ENCODE data around the gene TEX55. TPM values are rescaled to one million over a fixed set of nuclear protein-coding genes. Genes with fewer than 3 reads are reported as not detected.
"Not testable (repeated sequence)": the region's sequence is repeated elsewhere in the genome, so short reads cannot be mapped to it uniquely, and the experiment has no call there.

Gene TEX55
- not detected for total RNA-seq

- H3K27ac Mint-ChIP-seq = no peak within 1 kb of the TSS
- peak; percentile 31 for DNase-seq
- H3K4me1 Mint-ChIP-seq (ENCODE audit: low read depth) = peaks cover 5% of the 10 kb centered on the region
- intact Hi-C loops (cut with micrococcal nuclease) = loop anchor here (1.0 kb wide), 4 partner anchors 96 to 536 kb away; no protein-coding TSS in a partner anchor
- no peaks in the 10 kb centered on the region for H3K36me3 Mint-ChIP-seq (ENCODE audit: low read depth)
- H3K4me3 Mint-ChIP-seq = no peak within 1 kb of the TSS
- H3K27me3 Mint-ChIP-seq (ENCODE audit: low read depth) = no peaks in the 10 kb centered on the region
- H3K9me3 Mint-ChIP-seq = no peaks in the 10 kb centered on the region
- CTCF ChIA-PET = interaction anchor here (0.6 to 4.7 kb wide), 16 partner anchors 16 to 535 kb away, joined by 3 to 89 read pairs (median 4); partner anchors contain the start of genes B4GALT4 and CD80
Observed at GRCh38 chr3:119145500-119146167, at the start of gene TEX55. Gene TEX55, plus strand, starts transcription at chr3:119146165. Its CDS starts 25 bp downstream, at chr3:119146190.

- H3K27ac Mint-ChIP-seq = no peak overlapping the region
- no peak for DNase-seq
- no peaks in the 10 kb centered on the region for H3K9me3 Mint-ChIP-seq
- no peaks in the 10 kb centered on the region for H3K4me1 Mint-ChIP-seq (ENCODE audit: low read depth)
- no peak overlapping the region for H3K4me3 Mint-ChIP-seq
- CTCF ChIA-PET = interaction anchor here (0.6 to 11.6 kb wide), 7 partner anchors 35 to 284 kb away, joined by 3 to 261 read pairs (median 3); partner anchors contain the start of gene IGSF11
- intact Hi-C loops (cut with micrococcal nuclease) = loop anchor here (1.0 to 2.0 kb wide), 6 partner anchors 63 to 583 kb away; no protein-coding TSS in a partner anchor
- H3K27me3 Mint-ChIP-seq (ENCODE audit: low read depth) = no peaks in the 10 kb centered on the region
- no peaks in the 10 kb centered on the region for H3K36me3 Mint-ChIP-seq (ENCODE audit: low read depth)
Observed at GRCh38 chr3:119098003-119098402, 48.0 kb upstream of the TEX55 start.

GRCh38 chr3:119098619-119099222 lies 47.2 kb upstream of the TEX55 start:
- Mint-ChIP-seq H3K36me3 (ENCODE audit: low read depth) (no peaks in the 10 kb centered on the region), H3K4me3 (no peak overlapping the region), H3K27ac (no peak overlapping the region), H3K27me3 (ENCODE audit: low read depth) (no peaks in the 10 kb centered on the region), H3K4me1 (ENCODE audit: low read depth) (no peaks in the 10 kb centered on the region), H3K9me3 (no peaks in the 10 kb centered on the region)
- intact Hi-C loops (cut with micrococcal nuclease) = loop anchor here (1.0 to 2.0 kb wide), 6 partner anchors 63 to 583 kb away; no protein-coding TSS in a partner anchor
- CTCF ChIA-PET = interaction anchor here (0.8 to 11.6 kb wide), 8 partner anchors 64 to 412 kb away, joined by 3 to 261 read pairs (median 4); partner anchors contain the start of gene IGSF11
- DNase-seq = no peak

GRCh38 chr3:119099785-119100184 lies 46.2 kb upstream of the TEX55 start:
- H3K4me1 Mint-ChIP-seq (ENCODE audit: low read depth) = no peaks in the 10 kb centered on the region
- H3K4me3 Mint-ChIP-seq = no peak overlapping the region
- DNase-seq = no peak
- CTCF ChIA-PET = interaction anchor here (0.6 to 11.6 kb wide), 6 partner anchors 65 to 414 kb away, joined by 3 to 261 read pairs (median 4); partner anchors contain the start of gene IGSF11
- no peaks in the 10 kb centered on the region for H3K27me3 Mint-ChIP-seq (ENCODE audit: low read depth)
- no peaks in the 10 kb centered on the region for H3K9me3 Mint-ChIP-seq
- intact Hi-C loops (cut with micrococcal nuclease) = loop anchor here (2.0 kb wide), 2 partner anchors 157 to 253 kb away; no protein-coding TSS in a partner anchor
- no peak overlapping the region for H3K27ac Mint-ChIP-seq
- no peaks in the 10 kb centered on the region for H3K36me3 Mint-ChIP-seq (ENCODE audit: low read depth)

- no peaks in the 10 kb centered on the region for H3K4me1 Mint-ChIP-seq (ENCODE audit: low read depth)
- H3K27me3 Mint-ChIP-seq (ENCODE audit: low read depth) = no peaks in the 10 kb centered on the region
- H3K36me3 Mint-ChIP-seq (ENCODE audit: low read depth) = no peaks in the 10 kb centered on the region
- no peak overlapping the region for H3K4me3 Mint-ChIP-seq
- H3K27ac Mint-ChIP-seq = no peak overlapping the region
- CTCF ChIA-PET = interaction anchor here (0.5 to 4.6 kb wide), 2 partner anchors 85 to 221 kb away, joined by 3 to 44 read pairs; no protein-coding TSS in a partner anchor
- H3K9me3 Mint-ChIP-seq = no peaks in the 10 kb centered on the region
- intact Hi-C loops (cut with micrococcal nuclease) = no loop called here
- no peak for DNase-seq
Observed at GRCh38 chr3:119104031-119104430, 41.9 kb upstream of the TEX55 start.

- H3K36me3 Mint-ChIP-seq (ENCODE audit: low read depth); H3K4me3 Mint-ChIP-seq; DNase-seq; intact Hi-C loops (cut with micrococcal nuclease); H3K4me1 Mint-ChIP-seq (ENCODE audit: low read depth); H3K27ac Mint-ChIP-seq: not testable (repeated sequence)
- Mint-ChIP-seq H3K27me3 (ENCODE audit: low read depth) (peaks cover 12% of the 10 kb centered on the region), H3K9me3 (peaks cover 14% of the 10 kb centered on the region)
- CTCF ChIA-PET = interaction anchor here (0.6 to 1.1 kb wide), 2 partner anchors 148 to 242 kb away, joined by 3 read pairs; no protein-coding TSS in a partner anchor
Observed at GRCh38 chr3:119118330-119118729, 27.6 kb upstream of the TEX55 start.

- Mint-ChIP-seq H3K36me3 (ENCODE audit: low read depth) (peaks cover 6% of the 10 kb centered on the region), H3K4me1 (ENCODE audit: low read depth) (no peaks in the 10 kb centered on the region), H3K27ac (no peak overlapping the region), H3K4me3 (no peak overlapping the region), H3K27me3 (ENCODE audit: low read depth) (peaks cover 12% of the 10 kb centered on the region), H3K9me3 (peaks cover 14% of the 10 kb centered on the region)
- no peak for DNase-seq
- CTCF ChIA-PET = no interaction called here
- intact Hi-C loops (cut with micrococcal nuclease) = no loop called here
Observed at GRCh38 chr3:119120480-119120879, 25.5 kb upstream of the TEX55 start.

- CTCF ChIA-PET = interaction anchor here (0.9 to 1.4 kb wide), 3 partner anchors 88 to 118 kb away, joined by 3 to 6 read pairs (median 3); partner anchors contain the start of genes B4GALT4 and IGSF11
- Mint-ChIP-seq H3K9me3 (peaks cover 10% of the 10 kb centered on the region), H3K4me3 (no peak overlapping the region), H3K27me3 (ENCODE audit: low read depth) (peaks cover 9% of the 10 kb centered on the region), H3K27ac (no peak overlapping the region), H3K4me1 (ENCODE audit: low read depth) (no peaks in the 10 kb centered on the region), H3K36me3 (ENCODE audit: low read depth) (peaks cover 6% of the 10 kb centered on the region)
- no peak for DNase-seq
- intact Hi-C loops (cut with micrococcal nuclease) = no loop called here
Observed at GRCh38 chr3:119122350-119122749, 23.6 kb upstream of the TEX55 start.

- H3K27ac Mint-ChIP-seq = no peak overlapping the region
- H3K4me1 Mint-ChIP-seq (ENCODE audit: low read depth) = no peaks in the 10 kb centered on the region
- intact Hi-C loops (cut with micrococcal nuclease) = no loop called here
- DNase-seq = no peak
- H3K9me3 Mint-ChIP-seq = no peaks in the 10 kb centered on the region
- CTCF ChIA-PET = interaction anchor here (1.1 kb wide), 1 partner anchor 21 kb away, joined by 4 read pairs; the partner anchor contains the start of gene TEX55
- H3K36me3 Mint-ChIP-seq (ENCODE audit: low read depth) = no peaks in the 10 kb centered on the region
- H3K27me3 Mint-ChIP-seq (ENCODE audit: low read depth) = no peaks in the 10 kb centered on the region
- no peak overlapping the region for H3K4me3 Mint-ChIP-seq
Observed at GRCh38 chr3:119125342-119125741, 20.6 kb upstream of the TEX55 start.

GRCh38 chr3:119125742-119126504 lies 20.0 kb upstream of the TEX55 start:
- no peak overlapping the region for H3K27ac Mint-ChIP-seq
- no peaks in the 10 kb centered on the region for H3K9me3 Mint-ChIP-seq
- DNase-seq = no peak
- H3K4me1 Mint-ChIP-seq (ENCODE audit: low read depth) = no peaks in the 10 kb centered on the region
- no peaks in the 10 kb centered on the region for H3K36me3 Mint-ChIP-seq (ENCODE audit: low read depth)
- CTCF ChIA-PET = no interaction called here
- intact Hi-C loops (cut with micrococcal nuclease) = no loop called here
- no peaks in the 10 kb centered on the region for H3K27me3 Mint-ChIP-seq (ENCODE audit: low read depth)
- H3K4me3 Mint-ChIP-seq = no peak overlapping the region

- H3K4me1 Mint-ChIP-seq (ENCODE audit: low read depth); H3K36me3 Mint-ChIP-seq (ENCODE audit: low read depth); H3K27me3 Mint-ChIP-seq (ENCODE audit: low read depth); intact Hi-C loops (cut with micrococcal nuclease); H3K4me3 Mint-ChIP-seq; H3K9me3 Mint-ChIP-seq; H3K27ac Mint-ChIP-seq; DNase-seq: not testable (repeated sequence)
- CTCF ChIA-PET = interaction anchor here (1.0 to 1.4 kb wide), 3 partner anchors 15 to 253 kb away, joined by 3 to 5 read pairs (median 4); no protein-coding TSS in a partner anchor
Observed at GRCh38 chr3:119130291-119130690, 15.7 kb upstream of the TEX55 start.

GRCh38 chr3:119132291-119132690 lies 13.7 kb upstream of the TEX55 start:
- H3K27me3 Mint-ChIP-seq (ENCODE audit: low read depth); H3K9me3 Mint-ChIP-seq; CTCF ChIA-PET; DNase-seq; intact Hi-C loops (cut with micrococcal nuclease); H3K27ac Mint-ChIP-seq; H3K4me3 Mint-ChIP-seq; H3K36me3 Mint-ChIP-seq (ENCODE audit: low read depth); H3K4me1 Mint-ChIP-seq (ENCODE audit: low read depth): not testable (repeated sequence)

All from activated naive CD4-positive, alpha-beta T cell treated with anti-CD3 and anti-CD28 coated beads for 36 hours (primary cell).